ENCODE results near the gene MRPL14. TPM values are rescaled to one million over a fixed set of nuclear protein-coding genes. Genes with fewer than 3 reads are reported as not detected.
A peak's percentile ranks its signal among the peaks of the same experiment; 100 is the strongest.

Gene MRPL14
- total RNA-seq, 1 donor, result 47.5 TPM

DNA sequence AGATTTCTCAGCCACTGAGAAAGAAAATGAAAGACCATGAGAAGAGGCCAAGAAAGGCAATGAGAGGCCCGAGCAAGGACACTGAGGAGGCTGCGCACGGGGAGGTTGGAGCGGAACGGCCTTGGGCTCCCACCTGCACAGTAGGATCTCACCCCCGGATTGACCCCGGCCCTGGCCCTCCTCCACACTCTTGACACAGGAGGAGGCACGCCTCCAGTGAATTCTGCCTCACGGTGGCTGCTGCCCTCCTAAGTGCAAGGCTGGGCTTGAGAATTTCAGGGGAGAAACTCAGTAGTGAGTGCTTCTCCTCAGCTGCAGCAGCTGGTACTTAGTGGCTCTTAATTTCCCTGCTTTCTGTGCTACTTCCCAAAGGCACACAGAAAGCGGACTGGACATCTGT, 18.0 kb downstream of the MRPL14 start:
- H3K4me3 ChIP-seq (ENCODE audit: low read depth, low read length), result no peak overlapping the region
- no peak for DNase-seq (ENCODE audit: low read depth)
- TF ChIP-seq, protein P1, sequence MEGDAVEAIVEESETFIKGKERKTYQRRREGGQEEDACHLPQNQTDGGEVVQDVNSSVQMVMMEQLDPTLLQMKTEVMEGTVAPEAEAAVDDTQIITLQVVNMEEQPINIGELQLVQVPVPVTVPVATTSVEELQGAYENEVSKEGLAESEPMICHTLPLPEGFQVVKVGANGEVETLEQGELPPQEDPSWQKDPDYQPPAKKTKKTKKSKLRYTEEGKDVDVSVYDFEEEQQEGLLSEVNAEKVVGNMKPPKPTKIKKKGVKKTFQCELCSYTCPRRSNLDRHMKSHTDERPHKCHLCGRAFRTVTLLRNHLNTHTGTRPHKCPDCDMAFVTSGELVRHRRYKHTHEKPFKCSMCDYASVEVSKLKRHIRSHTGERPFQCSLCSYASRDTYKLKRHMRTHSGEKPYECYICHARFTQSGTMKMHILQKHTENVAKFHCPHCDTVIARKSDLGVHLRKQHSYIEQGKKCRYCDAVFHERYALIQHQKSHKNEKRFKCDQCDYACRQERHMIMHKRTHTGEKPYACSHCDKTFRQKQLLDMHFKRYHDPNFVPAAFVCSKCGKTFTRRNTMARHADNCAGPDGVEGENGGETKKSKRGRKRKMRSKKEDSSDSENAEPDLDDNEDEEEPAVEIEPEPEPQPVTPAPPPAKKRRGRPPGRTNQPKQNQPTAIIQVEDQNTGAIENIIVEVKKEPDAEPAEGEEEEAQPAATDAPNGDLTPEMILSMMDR (IDR thresholded peaks at IDR 0.05; ENCODE audit: insufficient read depth, low read depth, low read length), result no peak

GRCh38 chr6:44108471-44108870, 18.8 kb downstream of the MRPL14 start:
- no peak for DNase-seq (ENCODE audit: low read depth)
- TF ChIP-seq, protein P1 (IDR thresholded peaks at IDR 0.05; ENCODE audit: insufficient read depth, low read depth, low read length), result no peak
- H3K4me3 ChIP-seq (ENCODE audit: low read depth, low read length), result no peak overlapping the region

GRCh38 chr6:44107017-44107416, 20.2 kb downstream of the MRPL14 start:
- H3K4me3 ChIP-seq (ENCODE audit: low read depth, low read length), result no peak overlapping the region
- TF ChIP-seq, protein P1 (IDR thresholded peaks at IDR 0.05; ENCODE audit: insufficient read depth, low read depth, low read length), result no peak
- no peak for DNase-seq (ENCODE audit: low read depth)

- DNase-seq (ENCODE audit: low read depth), result peak; percentile 49
- TF ChIP-seq, protein P1 (IDR thresholded peaks at IDR 0.05; ENCODE audit: insufficient read depth, low read depth, low read length), result no peak
- no peak overlapping the region for H3K4me3 ChIP-seq (ENCODE audit: low read depth, low read length)
Observed at GRCh38 chr6:44105993-44106740, 21.1 kb downstream of the MRPL14 start.

- no peak overlapping the region for H3K4me3 ChIP-seq (ENCODE audit: low read depth, low read length)
- TF ChIP-seq, protein P1 (IDR thresholded peaks at IDR 0.05; ENCODE audit: insufficient read depth, low read depth, low read length), result no peak
- DNase-seq (ENCODE audit: low read depth), result no peak
Observed at GRCh38 chr6:44105146-44105545, 22.1 kb downstream of the MRPL14 start.

- TF ChIP-seq, protein P1 (IDR thresholded peaks at IDR 0.05; ENCODE audit: insufficient read depth, low read depth, low read length), result no peak
- H3K4me3 ChIP-seq (ENCODE audit: low read depth, low read length), result no peak overlapping the region
- no peak for DNase-seq (ENCODE audit: low read depth)
Observed at GRCh38 chr6:44104481-44105021, 22.7 kb downstream of the MRPL14 start.

All from fibroblast of villous mesenchyme (primary cell).